ENCODE data around the gene CDIPT. TPM values are rescaled to one million over a fixed set of nuclear protein-coding genes. Genes with fewer than 3 reads are reported as not detected.
"Not testable (repeated sequence)": the region's sequence is repeated elsewhere in the genome, so short reads cannot be mapped to it uniquely, and the experiment has no call there.

CDIPT gene, protein sequence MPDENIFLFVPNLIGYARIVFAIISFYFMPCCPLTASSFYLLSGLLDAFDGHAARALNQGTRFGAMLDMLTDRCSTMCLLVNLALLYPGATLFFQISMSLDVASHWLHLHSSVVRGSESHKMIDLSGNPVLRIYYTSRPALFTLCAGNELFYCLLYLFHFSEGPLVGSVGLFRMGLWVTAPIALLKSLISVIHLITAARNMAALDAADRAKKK
- total RNA-seq (2014; rRNA removed; shearing (Covaris generic)), result 29.6 and 30.1 TPM in 2 replicates

DNA sequence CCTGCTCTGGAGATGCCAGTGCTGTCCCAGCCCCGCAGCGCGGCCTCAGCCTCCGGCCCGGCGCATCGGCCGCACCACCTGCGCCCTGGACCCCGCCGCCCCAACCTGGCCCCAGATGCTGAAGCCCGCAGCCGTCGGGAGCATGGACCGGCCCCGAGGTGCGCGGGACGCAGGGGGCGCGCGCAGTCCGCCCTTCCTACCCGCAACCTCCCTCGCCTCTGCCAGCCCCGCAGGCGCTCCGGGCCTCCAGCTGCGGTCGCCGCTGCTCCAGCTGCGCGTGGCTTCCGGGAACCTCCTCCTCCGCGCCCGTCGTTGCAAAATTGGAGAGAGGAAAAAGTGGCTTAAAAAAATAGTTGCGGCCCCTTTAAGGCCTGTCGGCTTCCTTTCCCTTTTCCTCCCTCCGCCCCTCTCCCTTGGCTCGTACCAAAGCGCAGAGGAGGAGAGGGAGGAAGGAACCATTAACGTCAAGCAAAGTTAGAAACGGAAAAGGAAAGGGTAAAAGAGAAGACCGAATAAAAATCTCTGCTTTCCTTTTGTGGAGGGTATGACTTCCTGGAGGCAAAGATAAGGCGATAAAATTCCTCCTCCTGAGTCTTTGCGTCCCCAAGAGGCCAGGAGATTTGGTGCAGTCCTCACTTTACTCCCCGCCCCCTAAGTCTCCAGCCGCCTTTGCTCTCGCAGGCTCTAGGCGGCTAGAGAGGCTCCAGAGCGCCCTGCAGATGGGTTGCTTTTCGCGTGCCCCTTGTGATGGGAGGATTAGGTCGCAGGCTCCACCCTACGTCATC, at the start of gene CDIPT:
Gene CDIPT (minus strand): TSS at position 343 of the 785 bp plus-strand sequence. CDS start 369 bp downstream, outside the sequence.
- peak; percentile 93 to 96 for DNase-seq
- Histone ChIP-seq H3K27me3 (no peaks in the 10 kb centered on the region), H3K27ac (peak within 1 kb of the TSS; percentile 98), H3K36me3 (no peaks in the 10 kb centered on the region), H3K9me3 (replicated peaks) (no peaks in the 10 kb centered on the region), H3K4me3 (peak within 1 kb of the TSS; percentile 80), H3K4me1 (no peaks in the 10 kb centered on the region)

GRCh38 chr16:29912087-29912486, 49.1 kb upstream of the CDIPT start:
- Histone ChIP-seq H3K36me3 (no peaks in the 10 kb centered on the region), H3K27me3 (no peaks in the 10 kb centered on the region), H3K4me1 (no peaks in the 10 kb centered on the region), H3K27ac (no peak overlapping the region), H3K9me3 (replicated peaks) (no peaks in the 10 kb centered on the region), H3K4me3 (no peak overlapping the region)
- no peak for DNase-seq

DNA sequence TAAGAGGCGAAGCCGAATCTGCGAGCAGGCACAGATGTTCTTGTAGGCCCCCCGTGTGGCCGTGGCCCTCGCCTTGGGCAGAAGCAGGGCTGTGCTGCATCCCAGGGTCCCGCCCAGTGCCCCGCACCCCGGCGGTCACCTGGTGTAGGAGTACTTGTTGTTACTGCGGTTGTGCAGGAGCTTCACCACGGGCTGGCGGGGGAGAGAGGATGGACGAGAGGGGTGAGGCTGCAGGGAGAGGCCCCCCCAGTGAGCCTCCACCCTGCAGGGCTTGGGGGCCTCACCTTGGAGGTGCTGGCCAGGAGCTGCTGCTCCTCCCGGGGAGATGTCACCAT, 48.6 kb upstream of the CDIPT start:
- Histone ChIP-seq H3K36me3 (no peaks in the 10 kb centered on the region), H3K9me3 (replicated peaks) (no peaks in the 10 kb centered on the region), H3K27me3 (no peaks in the 10 kb centered on the region), H3K27ac (no peak overlapping the region), H3K4me1 (no peaks in the 10 kb centered on the region), H3K4me3 (no peak overlapping the region)
- no peak for DNase-seq

- Histone ChIP-seq H3K27ac (no peak overlapping the region), H3K4me3 (no peak overlapping the region), H3K27me3 (no peaks in the 10 kb centered on the region), H3K36me3 (no peaks in the 10 kb centered on the region), H3K9me3 (replicated peaks) (no peaks in the 10 kb centered on the region), H3K4me1 (no peaks in the 10 kb centered on the region)
- DNase-seq, result no peak
These were observed 48.0 kb upstream of the CDIPT start for GRCh38 chr16:29910819-29911675.

GRCh38 chr16:29909851-29910250, 46.8 kb upstream of the CDIPT start:
- not testable (repeated sequence) for H3K9me3 ChIP-seq (replicated peaks); H3K36me3 ChIP-seq; H3K27ac ChIP-seq; DNase-seq; H3K4me1 ChIP-seq; H3K4me3 ChIP-seq; H3K27me3 ChIP-seq

GRCh38 chr16:29909391-29909790, 46.4 kb upstream of the CDIPT start:
- Histone ChIP-seq H3K27ac (no peak overlapping the region), H3K27me3 (no peaks in the 10 kb centered on the region), H3K4me1 (no peaks in the 10 kb centered on the region), H3K4me3 (no peak overlapping the region), H3K9me3 (replicated peaks) (no peaks in the 10 kb centered on the region), H3K36me3 (no peaks in the 10 kb centered on the region)
- no peak for DNase-seq

DNA sequence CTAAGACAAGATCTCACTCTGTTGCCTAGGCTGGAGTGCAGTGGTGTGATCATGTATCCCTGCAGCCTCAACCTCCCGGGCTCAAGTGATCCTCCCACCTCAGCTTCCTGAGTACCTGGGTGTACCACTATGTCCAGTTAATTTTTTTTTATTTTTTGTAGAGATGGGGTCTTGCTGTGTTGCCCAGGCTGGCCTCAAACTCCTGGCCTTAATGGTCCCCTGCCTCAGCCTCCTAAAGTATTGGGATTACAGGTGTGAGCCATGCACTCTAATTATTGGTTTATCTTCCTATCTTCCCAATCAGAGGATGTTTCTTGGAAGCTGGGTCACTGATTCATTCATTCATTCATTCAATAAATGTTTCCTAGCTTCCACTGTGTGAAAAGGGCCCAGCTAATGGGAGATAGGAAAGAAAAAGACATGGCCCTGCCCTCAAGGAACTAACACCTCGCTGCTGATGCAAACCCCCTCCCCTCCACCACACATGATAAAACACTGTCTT, 45.7 kb upstream of the CDIPT start:
- DNase-seq, result no peak
- Histone ChIP-seq H3K27ac (no peak overlapping the region), H3K27me3 (no peaks in the 10 kb centered on the region), H3K4me3 (no peak overlapping the region), H3K36me3 (no peaks in the 10 kb centered on the region), H3K4me1 (no peaks in the 10 kb centered on the region), H3K9me3 (replicated peaks) (no peaks in the 10 kb centered on the region)

GRCh38 chr16:29907973-29908372, 44.9 kb upstream of the CDIPT start:
- Histone ChIP-seq H3K36me3 (no peaks in the 10 kb centered on the region), H3K9me3 (replicated peaks) (no peaks in the 10 kb centered on the region), H3K27ac (no peak overlapping the region), H3K4me3 (no peak overlapping the region), H3K27me3 (no peaks in the 10 kb centered on the region), H3K4me1 (no peaks in the 10 kb centered on the region)
- DNase-seq, result no peak

- Histone ChIP-seq H3K9me3 (replicated peaks) (no peaks in the 10 kb centered on the region), H3K4me1 (no peaks in the 10 kb centered on the region), H3K4me3 (no peak overlapping the region), H3K27ac (no peak overlapping the region), H3K27me3 (no peaks in the 10 kb centered on the region), H3K36me3 (no peaks in the 10 kb centered on the region)
- DNase-seq, result no peak
These were observed 43.7 kb upstream of the CDIPT start for GRCh38 chr16:29906520-29907244.

GRCh38 chr16:29905668-29906067, 42.6 kb upstream of the CDIPT start:
- Histone ChIP-seq H3K9me3 (replicated peaks) (no peaks in the 10 kb centered on the region), H3K4me1 (no peaks in the 10 kb centered on the region), H3K27ac (no peak overlapping the region), H3K36me3 (no peaks in the 10 kb centered on the region), H3K4me3 (no peak overlapping the region), H3K27me3 (no peaks in the 10 kb centered on the region)
- no peak for DNase-seq

GRCh38 chr16:29904947-29905346, 41.9 kb upstream of the CDIPT start:
- DNase-seq, result no peak
- no peak overlapping the region for H3K27ac ChIP-seq
- no peak overlapping the region for H3K4me3 ChIP-seq
- no peaks in the 10 kb centered on the region for H3K9me3 ChIP-seq (replicated peaks)
- no peaks in the 10 kb centered on the region for H3K36me3 ChIP-seq
- no peaks in the 10 kb centered on the region for H3K4me1 ChIP-seq
- no peaks in the 10 kb centered on the region for H3K27me3 ChIP-seq

DNA sequence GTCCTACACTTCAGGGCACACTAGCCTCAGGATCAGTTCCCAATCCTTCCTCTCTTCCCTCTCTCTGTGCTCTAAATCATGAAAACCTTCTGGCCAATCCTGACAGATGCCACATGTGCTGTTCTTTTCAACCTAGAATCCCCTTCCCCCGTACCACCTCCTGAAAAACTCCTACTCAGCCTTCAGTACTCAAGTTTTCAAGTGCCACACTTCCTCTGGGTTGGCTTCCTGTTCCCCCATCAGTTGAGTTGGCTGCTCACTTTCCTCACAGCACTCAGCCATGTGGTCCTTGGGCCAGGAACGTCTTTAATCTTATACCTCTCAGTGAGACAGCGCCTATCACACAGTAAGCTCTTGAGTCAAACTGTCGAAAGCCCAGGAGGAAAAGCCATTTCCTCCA, 40.6 kb upstream of the CDIPT start:
- H3K9me3 ChIP-seq (replicated peaks), result no peaks in the 10 kb centered on the region
- H3K4me1 ChIP-seq, result no peaks in the 10 kb centered on the region
- H3K27me3 ChIP-seq, result no peaks in the 10 kb centered on the region
- no peak overlapping the region for H3K27ac ChIP-seq
- no peaks in the 10 kb centered on the region for H3K36me3 ChIP-seq
- DNase-seq, result no peak
- H3K4me3 ChIP-seq, result no peak overlapping the region

GRCh38 chr16:29901607-29901945, 38.5 kb upstream of the CDIPT start:
- no peaks in the 10 kb centered on the region for H3K27me3 ChIP-seq
- H3K9me3 ChIP-seq (replicated peaks), result no peaks in the 10 kb centered on the region
- H3K4me3 ChIP-seq, result no peak overlapping the region
- H3K36me3 ChIP-seq, result no peaks in the 10 kb centered on the region
- no peaks in the 10 kb centered on the region for H3K4me1 ChIP-seq
- H3K27ac ChIP-seq, result no peak overlapping the region
- DNase-seq, result no peak

- H3K27me3 ChIP-seq, result no peaks in the 10 kb centered on the region
- no peaks in the 10 kb centered on the region for H3K9me3 ChIP-seq (replicated peaks)
- no peaks in the 10 kb centered on the region for H3K4me1 ChIP-seq
- no peak overlapping the region for H3K27ac ChIP-seq
- H3K4me3 ChIP-seq, result peak overlapping the region; percentile 50
- no peak for DNase-seq
- H3K36me3 ChIP-seq, result no peaks in the 10 kb centered on the region
These were observed 38.0 kb upstream of the CDIPT start for GRCh38 chr16:29900888-29901606.

Measured in SJCRH30 (cell line).